ENCODE data around the gene CSRNP3. TPM values are rescaled to one million over a fixed set of nuclear protein-coding genes. Genes with fewer than 3 reads are reported as not detected.

Gene CSRNP3
- total and polyA plus RNA-seq, 2 donors (not counting 3 experiments of a cell fraction or from before 2014, with no cell fraction given), result not detected

DNA sequence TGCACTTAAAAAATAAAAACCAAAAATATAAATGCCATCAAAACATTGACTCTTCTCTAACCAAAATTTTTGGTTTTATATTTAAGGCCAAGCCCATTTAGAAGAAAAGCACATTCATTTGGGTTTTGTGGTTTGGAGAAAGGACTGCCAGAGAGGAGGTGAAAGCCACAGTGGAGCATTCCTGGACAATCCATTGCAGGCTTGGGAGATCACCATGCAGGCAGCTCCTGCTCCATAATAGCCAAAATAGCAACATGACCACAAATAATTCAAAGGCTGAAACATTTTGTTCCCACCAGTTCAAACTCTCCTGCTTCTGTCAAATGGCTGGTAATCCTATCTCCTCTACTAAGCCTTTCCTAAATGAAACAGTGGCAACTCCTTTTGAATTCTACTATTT is 251.0 kb downstream of the CSRNP3 start:
- FAIRE-seq, result peak; percentile 4
- ChIA-PET CTCF (no interaction called here), POLR2A (no interaction called here)
- peaks cover 3% of the 10 kb centered on the region for H3K4me1 ChIP-seq (ENCODE audit: control insufficient read depth, extremely low read depth, insufficient read depth, low read length)
- DNase-seq (ENCODE audit: low read depth, low spot score), result no peak
- H3K9me3 ChIP-seq (replicated peaks; ENCODE audit: control insufficient read depth, insufficient read depth, low read length), result no peaks in the 10 kb centered on the region
- no peaks in the 10 kb centered on the region for H3K9me1 ChIP-seq (replicated peaks; ENCODE audit: control insufficient read depth, extremely low read depth, insufficient read depth, low read length)
- H2AFZ ChIP-seq (ENCODE audit: low read depth, low read length), result no peak overlapping the region
- H3K27ac ChIP-seq (ENCODE audit: insufficient read depth, low read depth, low read length), result no peak overlapping the region
- H3K9ac ChIP-seq (replicated peaks; ENCODE audit: extremely low read depth, insufficient read depth, low read length), result no peak overlapping the region
- H3K36me3 ChIP-seq (ENCODE audit: control insufficient read depth in 2 of 2, extremely low read depth in 1 of 2, insufficient read depth in 2 of 2, low read length in 2 of 2), result no peaks in the 10 kb centered on the region
- BruUV-seq (replicated peaks), result no TSS peak
- H3K4me3 ChIP-seq (replicated peaks in 1 of 3; ENCODE audit: insufficient read depth in 1 of 3, low read depth in 1 of 3, low read length in 3 of 3), result no peak overlapping the region
- no peaks in the 10 kb centered on the region for H3K27me3 ChIP-seq (ENCODE audit: control insufficient read depth in 2 of 2, insufficient read depth in 2 of 2, low read length in 2 of 2)
- H4K20me1 ChIP-seq (replicated peaks; ENCODE audit: control insufficient read depth, extremely low read depth, insufficient read depth, low read length), result no peaks in the 10 kb centered on the region
- TF ChIP-seq MYC (IDR thresholded peaks at IDR 0.05; ENCODE audit: low read depth, low read length), result no peak
- no peak for TF ChIP-seq GATA2 (IDR thresholded peaks at IDR 0.05; ENCODE audit: insufficient read depth, insufficient read length, low read depth, low read length)
- no peak for TF ChIP-seq EZH2 (IDR thresholded peaks at IDR 0.05; ENCODE audit: borderline replicate concordance, low read depth, low read length, severe bottlenecking)
- TF ChIP-seq FOS (IDR thresholded peaks at IDR 0.05; ENCODE audit: borderline replicate concordance, insufficient read depth, low read length), result no peak
- no peak for TF ChIP-seq JUN (IDR thresholded peaks at IDR 0.05; ENCODE audit: borderline replicate concordance, insufficient read depth, insufficient read length, low read depth)
- TF ChIP-seq MAX (IDR thresholded peaks at IDR 0.05; ENCODE audit: insufficient read depth, insufficient read length), result no peak
- TF ChIP-seq CTCF (IDR thresholded peaks at IDR 0.05; ENCODE audit: extremely low read depth in 1 of 2, insufficient read depth in 1 of 2, low read depth in 1 of 2, low read length in 2 of 2), result no peak
- no peak for TF ChIP-seq POLR2AphosphoS5 (IDR thresholded peaks at IDR 0.05; ENCODE audit: insufficient read depth, low read depth, low read length)
- no peak for TF ChIP-seq POLR2A (IDR thresholded peaks at IDR 0.05; ENCODE audit: low read depth, low read length)
- no peaks in the 10 kb centered on the region for H3K79me2 ChIP-seq (ENCODE audit: control insufficient read depth, insufficient read depth, low read length)
- intact Hi-C loops (cut with micrococcal nuclease), result no loop called here
- dilution Hi-C loops (cut with MboI; ENCODE audit: extremely low pct_ligation_motif_present, low sequenced_read_pairs), result no loop called here
- H3K4me2 ChIP-seq (ENCODE audit: insufficient read depth, low read length), result no peak overlapping the region
